GOT3 (cell line): ENCODE results near the gene ARHGEF7.

ENCODE experiments used
- DNase-seq: peaks from one replicate; lab custom pipeline; 2025; ENCODE audit warnings: mixed read lengths; lab: John Stamatoyannopoulos, UW

Gene ARHGEF7

DNA sequence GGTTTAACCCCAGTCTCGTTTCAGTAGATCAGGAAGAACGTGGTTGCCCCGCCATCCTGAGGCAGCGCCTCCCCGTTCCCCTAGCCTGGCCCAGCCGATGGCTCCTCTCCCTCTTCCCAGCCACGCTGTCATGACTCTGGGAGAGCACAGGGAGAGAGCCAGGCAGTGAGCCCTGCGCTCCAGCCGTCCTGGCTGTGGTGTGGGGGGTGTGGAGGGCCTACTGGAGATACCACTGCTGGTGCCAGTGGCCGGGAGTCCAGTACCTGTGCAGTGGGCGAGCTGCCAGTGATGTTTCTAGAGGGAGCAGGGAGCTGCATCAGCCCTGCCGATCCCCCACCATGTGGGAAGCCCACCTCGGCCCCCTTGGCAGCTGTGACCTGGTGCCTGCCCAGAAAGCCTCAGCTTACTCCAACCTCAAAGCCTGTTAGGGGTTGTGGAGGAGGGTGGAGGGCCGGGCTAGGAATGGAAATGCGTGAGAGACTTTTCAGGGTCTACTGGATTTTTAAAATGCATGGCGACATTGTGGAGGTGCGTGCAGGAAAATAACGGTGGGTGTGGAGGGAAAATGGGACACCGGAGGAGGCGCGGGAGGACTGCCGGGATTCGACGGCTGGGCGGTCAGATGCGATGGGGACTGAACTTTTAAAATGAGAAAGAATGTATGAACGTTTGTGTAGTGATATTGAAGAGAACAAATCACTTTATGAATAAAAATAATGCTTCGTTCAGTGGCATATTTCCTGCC is 210.2 kb downstream of the ARHGEF7 start:
- DNase-seq = no peak

GRCh38 chr13:111325941-111326620 is 211.0 kb downstream of the ARHGEF7 start:
- DNase-seq = no peak

GRCh38 chr13:111326621-111326965 is 211.5 kb downstream of the ARHGEF7 start:
- DNase-seq = no peak

DNA sequence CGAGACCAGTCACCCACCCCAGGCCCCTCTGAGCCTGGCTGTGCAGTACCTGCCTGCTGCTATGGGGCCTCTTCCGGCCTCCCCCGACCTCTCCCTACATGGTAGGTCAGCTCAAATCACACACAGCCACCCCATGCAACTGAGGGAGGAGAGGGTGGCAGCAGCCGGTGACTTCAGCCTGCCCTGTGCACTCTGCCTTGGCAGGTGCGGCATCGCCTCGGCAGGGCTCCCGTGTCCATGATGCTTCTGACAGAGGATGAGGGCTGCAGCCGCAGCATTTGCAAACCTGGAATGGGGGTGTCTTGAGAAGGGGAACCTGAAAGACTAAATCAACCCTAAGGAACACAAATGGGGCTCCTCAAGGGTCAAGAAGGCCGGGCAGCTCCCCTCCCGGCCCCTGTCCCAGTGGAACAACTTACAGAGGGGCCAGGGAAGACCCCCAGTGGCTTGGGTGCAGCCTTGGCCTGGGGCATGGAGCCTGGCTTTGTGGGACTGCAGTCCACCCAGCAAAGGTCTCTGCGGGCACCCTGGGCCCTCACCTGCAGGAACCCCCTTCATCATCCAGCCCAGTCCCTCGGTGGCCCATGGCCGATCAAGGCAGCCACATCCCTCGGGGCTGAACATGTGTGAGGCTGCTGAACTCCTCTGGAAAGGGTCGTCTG is 212.0 kb downstream of the ARHGEF7 start:
- no peak for DNase-seq

- DNase-seq = no peak
These were observed 212.8 kb downstream of the ARHGEF7 start for GRCh38 chr13:111327730-111328573.

DNA sequence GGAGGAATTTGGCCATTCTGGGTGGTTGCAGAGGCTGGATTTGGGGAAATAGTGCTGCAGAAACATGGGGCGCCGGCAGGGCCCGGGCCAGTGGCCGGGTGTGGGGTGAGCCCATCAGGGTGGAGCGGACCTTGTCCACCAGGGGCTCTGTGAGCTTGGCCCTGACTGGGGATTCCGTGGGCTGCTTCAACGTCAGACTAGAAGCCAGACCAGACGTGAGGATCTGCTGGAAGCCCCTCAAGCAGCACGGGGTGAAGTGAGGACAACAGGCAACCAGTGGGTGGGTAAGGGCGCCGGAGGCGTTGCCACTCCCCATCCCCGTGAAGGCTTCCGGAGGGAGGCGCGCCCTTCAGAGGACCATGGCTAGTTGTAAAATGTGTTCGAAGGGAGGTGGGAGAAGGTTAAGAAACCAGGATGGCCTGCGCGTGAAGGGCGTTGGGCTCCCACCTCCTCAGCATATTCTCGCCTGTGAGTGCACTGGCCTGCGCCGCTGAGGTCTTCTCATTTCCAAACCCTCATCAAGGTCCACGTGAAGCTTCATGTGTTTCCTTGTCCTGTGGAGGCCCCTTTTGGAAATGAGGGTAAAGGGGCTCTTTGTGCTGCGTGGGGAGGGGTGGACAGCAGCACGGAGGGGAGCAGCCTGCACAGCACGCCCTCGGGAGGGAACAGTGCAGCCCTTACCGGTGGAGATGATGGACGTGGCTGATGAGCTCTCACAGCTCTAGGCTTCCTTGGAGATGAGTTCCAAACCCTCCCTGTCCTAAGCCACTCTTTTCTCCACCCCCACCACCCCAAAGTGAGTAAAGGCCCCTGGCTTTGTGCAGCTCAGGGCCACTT is 213.7 kb downstream of the ARHGEF7 start:
- no peak for DNase-seq

DNA sequence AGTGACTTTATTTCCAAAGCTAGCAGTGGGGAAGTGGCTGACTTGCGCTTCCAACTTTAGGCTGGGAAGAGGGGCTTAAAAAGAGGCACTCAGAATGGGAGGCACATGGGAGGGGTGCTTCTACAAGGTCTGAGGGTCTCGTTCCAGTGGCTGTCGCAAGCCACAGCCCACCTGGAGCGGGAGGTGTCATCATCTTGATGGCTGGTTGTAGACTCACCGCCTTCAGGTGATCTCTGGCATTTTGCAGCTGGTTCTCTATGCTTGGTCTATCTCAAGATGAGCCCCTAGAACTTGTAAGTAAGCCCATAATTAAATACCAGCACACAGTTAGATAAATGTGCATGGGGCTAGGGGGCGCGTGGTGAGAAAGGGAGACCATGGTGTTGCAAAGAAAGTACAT is 214.5 kb downstream of the ARHGEF7 start:
- no peak for DNase-seq

GRCh38 chr13:111330066-111330610 is 215.0 kb downstream of the ARHGEF7 start:
- no peak for DNase-seq

DNA sequence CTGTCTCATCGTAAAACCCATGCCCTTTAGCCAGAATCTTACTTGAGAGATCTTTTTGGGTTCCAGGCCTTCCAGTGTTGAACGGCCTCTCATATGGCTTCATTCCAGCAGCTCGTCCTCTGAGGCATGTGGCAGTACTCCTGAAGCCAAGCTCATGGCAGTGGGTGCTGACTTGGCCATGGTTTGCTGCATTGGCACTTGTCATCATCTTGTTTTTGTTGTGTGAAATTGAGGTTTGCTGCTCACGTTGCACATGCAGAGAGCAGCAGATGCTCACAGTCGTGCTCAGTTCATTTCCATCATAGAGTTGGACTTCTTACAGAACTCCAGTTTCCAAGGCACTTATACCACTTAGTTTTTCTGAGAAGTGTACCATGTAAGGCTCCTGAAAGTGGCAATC is 220.2 kb downstream of the ARHGEF7 start:
- no peak for DNase-seq

DNA sequence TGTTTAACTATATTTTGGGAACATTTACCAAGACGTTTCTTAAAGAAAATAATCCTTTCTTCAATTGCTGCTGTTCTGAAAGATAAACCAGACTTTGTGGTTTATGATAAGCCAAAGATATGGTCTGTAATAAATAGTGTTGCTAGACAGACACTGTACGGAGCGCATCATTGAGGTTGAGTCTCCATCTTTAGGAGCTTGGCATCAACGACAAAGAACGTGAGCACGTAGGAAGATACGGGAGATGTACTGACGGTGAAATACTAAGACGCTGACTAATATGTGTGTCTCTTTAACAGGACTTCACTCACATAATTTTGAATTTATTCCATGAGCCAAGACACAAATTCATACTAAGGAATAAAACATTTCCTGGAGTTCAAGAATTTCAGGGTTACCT is 221.6 kb downstream of the ARHGEF7 start:
- no peak for DNase-seq

- no peak for DNase-seq
These were observed 222.1 kb downstream of the ARHGEF7 start for GRCh38 chr13:111337206-111337605.

DNA sequence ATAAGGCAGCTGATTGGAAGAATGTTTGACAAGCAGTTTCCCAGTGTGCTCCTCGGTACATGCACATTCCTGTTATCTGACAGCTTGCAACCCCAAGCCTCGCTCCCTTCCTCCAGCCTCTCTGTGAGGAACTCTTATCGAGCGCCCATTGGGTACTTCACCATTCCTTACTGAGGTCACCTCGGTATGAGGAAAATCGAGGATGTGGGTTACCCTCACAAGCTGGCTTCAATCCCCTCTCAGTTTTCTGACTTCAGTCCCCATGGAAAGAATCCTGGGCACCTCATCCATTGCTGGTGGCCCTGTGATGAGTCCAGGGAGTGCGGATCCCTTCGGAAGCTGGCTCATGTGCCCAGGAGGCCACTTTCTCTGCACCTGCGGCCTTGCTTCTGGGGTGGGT is 222.6 kb downstream of the ARHGEF7 start:
- DNase-seq = no peak

DNA sequence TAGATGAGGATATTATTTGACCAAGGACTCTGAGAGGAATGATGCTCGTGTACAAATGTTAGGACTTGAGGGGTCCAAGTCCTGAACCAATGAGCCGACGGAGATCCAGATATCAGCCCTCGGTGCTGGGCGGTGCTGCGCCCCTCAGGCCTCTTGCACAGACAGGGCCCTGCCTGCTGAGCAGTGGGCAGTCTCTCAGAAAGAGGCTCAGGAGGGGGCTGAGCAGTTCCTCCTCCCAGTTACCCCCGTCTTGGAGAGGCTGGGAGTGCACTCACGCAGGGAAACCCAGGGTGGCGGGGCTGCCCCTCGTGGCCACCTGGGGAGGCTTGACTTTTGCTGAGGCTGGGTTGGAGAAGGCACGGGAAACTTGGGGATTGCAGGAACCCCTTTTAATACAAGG is 223.7 kb downstream of the ARHGEF7 start:
- DNase-seq = no peak

- DNase-seq = no peak
These were observed 224.4 kb downstream of the ARHGEF7 start for GRCh38 chr13:111339366-111340143.

DNA sequence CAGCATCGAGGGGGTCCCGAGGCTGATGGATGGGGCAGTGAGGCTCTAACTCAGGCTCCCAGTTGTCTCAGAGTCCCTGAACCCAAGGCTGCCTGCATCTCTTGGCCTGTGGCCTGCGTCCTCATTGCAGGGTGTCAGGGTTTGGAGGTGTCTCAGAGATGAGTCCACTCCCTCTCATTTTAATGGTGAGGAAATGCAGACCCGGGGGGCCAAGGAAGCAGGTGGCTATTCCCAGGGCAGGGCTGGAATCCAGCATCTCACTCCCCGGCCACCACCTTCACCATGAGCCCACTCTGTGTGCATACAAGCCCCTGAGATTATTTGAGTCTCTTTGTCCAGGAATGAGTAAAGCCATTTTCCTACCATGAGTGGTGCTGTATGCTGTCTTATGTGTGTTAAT is 226.8 kb downstream of the ARHGEF7 start:
- no peak for DNase-seq

GRCh38 chr13:111342721-111343120 is 227.6 kb downstream of the ARHGEF7 start:
- no peak for DNase-seq

- DNase-seq = no peak
These were observed 228.2 kb downstream of the ARHGEF7 start for GRCh38 chr13:111343186-111343805.

GRCh38 chr13:111344471-111345191 is 229.5 kb downstream of the ARHGEF7 start:
- no peak for DNase-seq

DNA sequence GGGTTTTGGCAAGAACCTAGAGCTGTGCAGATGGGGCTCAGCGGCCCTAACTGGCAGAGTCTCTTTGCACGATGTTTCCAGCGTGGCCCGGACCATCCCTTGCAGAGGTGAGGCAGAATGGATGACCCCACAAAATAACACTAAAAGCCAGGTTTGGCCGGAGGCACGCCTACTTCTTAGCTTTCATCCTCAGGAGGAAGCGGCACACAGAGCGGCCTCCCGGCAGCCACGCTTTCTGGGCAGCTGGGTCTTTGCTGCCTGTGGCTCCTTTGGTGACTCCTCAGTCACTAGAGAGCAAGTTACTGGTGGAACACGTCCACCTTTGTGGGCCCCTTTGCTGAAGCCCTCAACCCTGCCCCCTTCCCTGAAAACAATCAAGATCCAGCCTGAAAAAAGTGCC is 230.6 kb downstream of the ARHGEF7 start:
- DNase-seq = no peak
